HEK293 (cell line): ENCODE data around the gene POT1.

Experiments
- CTCF ChIA-PET: fragments of 350-600 bp; formaldehyde crosslinking; extraction: SDS; loops from one replicate; lab custom pipeline; 2021; ENCODE audit warnings: antibody characterized with exemption; lab: Yijun Ruan, JAX
- POLR2A ChIA-PET: fragments of 300-600 bp; formaldehyde crosslinking; extraction: SDS; loops from one replicate; lab custom pipeline; 2020; ENCODE audit warnings: antibody characterized with exemption, inconsistent platforms; lab: Yijun Ruan, JAX
- H3K27ac ChIP-seq: fragments of 200-500 bp; sonication (Bioruptor generic); 2 replicates; pipeline ENCODE4 v1.5.1; 2014; ENCODE audit warnings: low read depth, low read length, control low read depth, inconsistent platforms; ENCODE audit errors: extremely low read depth
- H3K36me3 ChIP-seq, 2 experiments: fragments of 200-500 bp in 1 of 2; sonication (Bioruptor generic) in 1 of 2; 1 replicate in 1 of 2; 2 replicates in 1 of 2; pipeline ENCODE4 v1.5.1; 2014 to 2017; ENCODE audit warnings: inconsistent platforms in 2 of 2, low read length in 2 of 2; ENCODE audit not compliant: control insufficient read depth in 2 of 2, insufficient read depth in 1 of 2
- H3K4me1 ChIP-seq: fragments of 200-500 bp; sonication (Bioruptor generic); 2 replicates; pipeline ENCODE4 v1.5.1; 2014; ENCODE audit warnings: mild to moderate bottlenecking, low read length, inconsistent platforms; ENCODE audit not compliant: control insufficient read depth, insufficient read depth
- H3K4me3 ChIP-seq: 2 replicates; pipeline ENCODE4 v1.5.1; 2011; ENCODE audit warnings: low read depth, mild to moderate bottlenecking, control low read depth, low read length, moderate library complexity
- H3K9me3 ChIP-seq: fragments of 200-500 bp; sonication (Bioruptor generic); 2 replicates; pipeline ENCODE4 v1.5.1; 2014; ENCODE audit warnings: low read depth, low read length, inconsistent platforms; ENCODE audit not compliant: control insufficient read depth, insufficient read depth
- HOXC10 ChIP-seq: sonication (generic); formaldehyde crosslinking; IDR thresholded peaks from 2 replicates; pipeline ENCODE4 v1.8.1; 2023; ENCODE audit warnings: mild to moderate bottlenecking, missing genetic modification reagents
- SCRT1 ChIP-seq: fragments of 450-650 bp; formaldehyde crosslinking; IDR thresholded peaks from 2 replicates; pipeline ENCODE4 v1.5.1; 2016; ENCODE audit warnings: missing biosample characterization, missing genetic modification characterization, borderline replicate concordance
- SETDB1 ChIP-seq: IDR thresholded peaks from one replicate; pipeline ENCODE4 v1.6.1; 2017; ENCODE audit warnings: mild to moderate bottlenecking, low read length, moderate library complexity, mixed read lengths; ENCODE audit not compliant: insufficient read length
- TRIM28 ChIP-seq: IDR thresholded peaks from 2 replicates; pipeline ENCODE4 v1.6.1; 2011; ENCODE audit warnings: low read length, control low read depth, borderline replicate concordance
- YY1 ChIP-seq: fragments of 450-650 bp; formaldehyde crosslinking; IDR thresholded peaks from 2 replicates; pipeline ENCODE4 v1.5.1; 2018; ENCODE audit warnings: missing biosample characterization, missing genetic modification characterization
- ZBTB20 ChIP-seq: fragments of 450-650 bp; formaldehyde crosslinking; IDR thresholded peaks from 2 replicates; pipeline ENCODE4 v1.5.1; 2016; ENCODE audit warnings: missing biosample characterization, missing genetic modification characterization
- ZNF157 ChIP-seq: fragments of 450-650 bp; formaldehyde crosslinking; IDR thresholded peaks from 2 replicates; pipeline ENCODE4 v1.5.1; 2016; ENCODE audit warnings: missing biosample characterization, missing genetic modification characterization
- ZNF23 ChIP-seq: fragments of 450-650 bp; formaldehyde crosslinking; IDR thresholded peaks from 2 replicates; pipeline ENCODE4 v1.5.1; 2016; ENCODE audit warnings: missing biosample characterization, missing genetic modification characterization, borderline replicate concordance
- ZNF335 ChIP-seq: fragments of 450-650 bp; formaldehyde crosslinking; conservative IDR thresholded peaks from 2 replicates; pipeline ENCODE4 v1.5.1; 2016; ENCODE audit warnings: missing biosample characterization, missing genetic modification characterization
- ZNF391 ChIP-seq: fragments of 450-650 bp; formaldehyde crosslinking; IDR thresholded peaks from 2 replicates; pipeline ENCODE4 v1.5.1; 2016; ENCODE audit warnings: low read depth, missing biosample characterization, missing genetic modification characterization, borderline replicate concordance
- ZNF521 ChIP-seq: fragments of 450-650 bp; formaldehyde crosslinking; IDR thresholded peaks from 2 replicates; pipeline ENCODE4 v1.5.1; 2017; ENCODE audit warnings: missing biosample characterization, mild to moderate bottlenecking, missing genetic modification characterization
- ZNF560 ChIP-seq: fragments of 450-650 bp; formaldehyde crosslinking; IDR thresholded peaks from 2 replicates; pipeline ENCODE4 v1.5.1; 2017; ENCODE audit warnings: missing biosample characterization, missing genetic modification characterization, borderline replicate concordance
- ZNF571 ChIP-seq: fragments of 450-650 bp; formaldehyde crosslinking; IDR thresholded peaks from 2 replicates; pipeline ENCODE4 v1.5.0; 2017; ENCODE audit warnings: missing biosample characterization, missing genetic modification characterization
- ZNF621 ChIP-seq: fragments of 450-650 bp; formaldehyde crosslinking; IDR thresholded peaks from 2 replicates; pipeline ENCODE4 v1.5.1; 2017; ENCODE audit warnings: missing biosample characterization, missing genetic modification characterization
- ZNF670 ChIP-seq: fragments of 450-650 bp; formaldehyde crosslinking; IDR thresholded peaks from 2 replicates; pipeline ENCODE4 v1.5.1; 2016; ENCODE audit warnings: missing biosample characterization, missing genetic modification characterization, low read depth
- ZNF76 ChIP-seq: fragments of 450-650 bp; formaldehyde crosslinking; IDR thresholded peaks from 2 replicates; pipeline ENCODE4; 2016; ENCODE audit warnings: low read depth, missing biosample characterization, missing genetic modification characterization, borderline replicate concordance
- ZSCAN16 ChIP-seq: fragments of 450-650 bp; formaldehyde crosslinking; IDR thresholded peaks from 2 replicates; pipeline ENCODE4 v1.5.1; 2016; ENCODE audit warnings: missing biosample characterization, missing genetic modification characterization
- TF ChIP-seq, protein P1 (sequence below): fragments of 450-650 bp; formaldehyde crosslinking; IDR thresholded peaks from 2 replicates; pipeline ENCODE4 v1.5.1; 2017; ENCODE audit warnings: missing biosample characterization, missing genetic modification characterization
- TF ChIP-seq, protein P2 (sequence below): fragments of 450-650 bp; formaldehyde crosslinking; IDR thresholded peaks from 2 replicates; pipeline ENCODE4 v1.5.1; 2017; ENCODE audit warnings: missing biosample characterization, missing genetic modification characterization
- TF ChIP-seq, protein P3 (sequence below): fragments of 450-650 bp; formaldehyde crosslinking; IDR thresholded peaks from 2 replicates; pipeline ENCODE4 v1.5.1; 2016; ENCODE audit warnings: missing biosample characterization, missing genetic modification characterization
- TF ChIP-seq, protein P4 (sequence below): fragments of 450-650 bp; formaldehyde crosslinking; IDR thresholded peaks from 2 replicates; pipeline ENCODE4 v1.5.1; 2016; ENCODE audit warnings: missing biosample characterization, missing genetic modification characterization, borderline replicate concordance
- TF ChIP-seq, protein P5 (sequence below): fragments of 450-650 bp; formaldehyde crosslinking; IDR thresholded peaks from 2 replicates; pipeline ENCODE4 v1.5.1; 2016; ENCODE audit warnings: missing biosample characterization, missing genetic modification characterization, low read depth
- TF ChIP-seq, protein P6 (sequence below): fragments of 450-650 bp; formaldehyde crosslinking; IDR thresholded peaks from 2 replicates; pipeline ENCODE4 v1.5.1; 2017; ENCODE audit warnings: missing biosample characterization, missing genetic modification characterization
- TF ChIP-seq, protein P7 (sequence below): fragments of 450-650 bp; formaldehyde crosslinking; IDR thresholded peaks from 2 replicates; pipeline ENCODE4 v1.5.1; 2016; ENCODE audit warnings: missing biosample characterization, missing genetic modification characterization

The POT1 gene

DNA sequence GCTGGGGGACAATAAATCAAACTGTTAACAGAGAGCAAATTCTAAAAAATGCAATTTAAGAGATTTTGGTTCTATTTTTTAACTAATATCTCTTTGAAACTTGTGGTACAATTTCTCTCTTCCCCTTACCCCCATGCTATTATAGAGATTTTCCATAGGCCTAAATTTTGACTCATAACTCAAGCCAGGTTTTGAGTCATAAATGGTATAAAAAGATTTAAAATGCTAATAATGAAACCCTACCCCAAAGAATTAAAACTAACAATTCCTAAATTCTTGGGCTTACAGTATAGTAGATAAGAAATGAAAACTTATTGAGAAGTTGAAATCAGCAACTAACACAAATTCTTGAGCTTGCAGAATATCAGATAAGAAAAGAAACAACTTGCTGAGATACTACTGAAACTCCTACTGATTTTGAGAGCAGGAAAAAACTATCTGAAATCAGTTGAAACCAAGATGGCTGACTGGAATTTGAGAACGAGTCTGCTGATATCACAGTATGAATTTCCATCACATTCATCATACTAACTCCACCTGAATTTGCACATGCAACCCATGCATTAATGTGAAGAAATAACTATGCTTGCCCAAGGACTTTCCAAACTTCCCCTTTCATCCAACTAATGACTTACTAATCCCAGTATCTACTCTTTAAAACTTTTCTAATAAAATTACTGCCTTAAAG lies 36.3 kb downstream of the POT1 start (continued):
- TF ChIP-seq, protein P1, sequence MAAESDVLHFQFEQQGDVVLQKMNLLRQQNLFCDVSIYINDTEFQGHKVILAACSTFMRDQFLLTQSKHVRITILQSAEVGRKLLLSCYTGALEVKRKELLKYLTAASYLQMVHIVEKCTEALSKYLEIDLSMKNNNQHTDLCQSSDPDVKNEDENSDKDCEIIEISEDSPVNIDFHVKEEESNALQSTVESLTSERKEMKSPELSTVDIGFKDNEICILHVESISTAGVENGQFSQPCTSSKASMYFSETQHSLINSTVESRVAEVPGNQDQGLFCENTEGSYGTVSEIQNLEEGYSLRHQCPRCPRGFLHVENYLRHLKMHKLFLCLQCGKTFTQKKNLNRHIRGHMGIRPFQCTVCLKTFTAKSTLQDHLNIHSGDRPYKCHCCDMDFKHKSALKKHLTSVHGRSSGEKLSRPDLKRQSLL (tag by site-specific recombination), result no peak
- TF ChIP-seq YY1 (no peak), ZNF23 (tag by site-specific recombination) (no peak)
- TF ChIP-seq, protein P2, sequence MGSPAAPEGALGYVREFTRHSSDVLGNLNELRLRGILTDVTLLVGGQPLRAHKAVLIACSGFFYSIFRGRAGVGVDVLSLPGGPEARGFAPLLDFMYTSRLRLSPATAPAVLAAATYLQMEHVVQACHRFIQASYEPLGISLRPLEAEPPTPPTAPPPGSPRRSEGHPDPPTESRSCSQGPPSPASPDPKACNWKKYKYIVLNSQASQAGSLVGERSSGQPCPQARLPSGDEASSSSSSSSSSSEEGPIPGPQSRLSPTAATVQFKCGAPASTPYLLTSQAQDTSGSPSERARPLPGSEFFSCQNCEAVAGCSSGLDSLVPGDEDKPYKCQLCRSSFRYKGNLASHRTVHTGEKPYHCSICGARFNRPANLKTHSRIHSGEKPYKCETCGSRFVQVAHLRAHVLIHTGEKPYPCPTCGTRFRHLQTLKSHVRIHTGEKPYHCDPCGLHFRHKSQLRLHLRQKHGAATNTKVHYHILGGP, result no peak
- TF ChIP-seq, all 188 proteins: peak for 0

DNA sequence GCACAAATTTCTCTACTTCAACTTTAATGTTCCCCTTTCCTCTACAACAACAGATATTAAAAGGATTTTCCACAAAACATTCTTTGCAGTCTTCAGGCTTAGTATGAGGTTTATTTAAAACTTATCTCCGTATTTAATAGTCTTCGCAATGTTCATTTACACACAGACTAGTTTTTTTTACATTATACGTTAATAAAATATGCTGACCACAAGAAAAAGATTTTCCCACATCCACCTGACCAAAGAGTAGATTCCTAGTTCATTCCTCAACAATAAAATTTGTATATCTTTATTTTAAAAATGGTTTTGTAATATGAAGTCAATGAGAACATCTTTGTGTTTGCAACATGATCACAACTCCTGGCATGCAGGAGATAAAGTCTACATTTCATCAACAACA lies 42.4 kb downstream of the POT1 start:
- peaks cover 5 to 17% of the 10 kb centered on the region in 2 experiments; a peak in 2 of 3 replicates for H3K36me3 ChIP-seq
- POLR2A ChIA-PET, result no interaction called here
- CTCF ChIA-PET, result no interaction called here

More for the DNA sequence above, 42.4 kb downstream of the POT1 start:
- no peaks in the 10 kb centered on the region for H3K4me1 ChIP-seq
- H3K27ac ChIP-seq, result no peak overlapping the region
- no peaks in the 10 kb centered on the region for H3K9me3 ChIP-seq
- H3K4me3 ChIP-seq, result no peak overlapping the region
- TF ChIP-seq ZNF157 (tag by site-specific recombination), result no peak
- no peak for TF ChIP-seq ZNF391 (tag by site-specific recombination)
- TF ChIP-seq, protein P3, sequence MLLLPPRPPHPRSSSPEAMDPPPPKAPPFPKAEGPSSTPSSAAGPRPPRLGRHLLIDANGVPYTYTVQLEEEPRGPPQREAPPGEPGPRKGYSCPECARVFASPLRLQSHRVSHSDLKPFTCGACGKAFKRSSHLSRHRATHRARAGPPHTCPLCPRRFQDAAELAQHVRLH, result no peak
- TF ChIP-seq HOXC10 (CRISPR knock-in tag), result no peak
- no peak for TF ChIP-seq SCRT1 (tag by site-specific recombination)
- TF ChIP-seq ZNF335, result no peak
- no peak for TF ChIP-seq ZBTB20 (tag by site-specific recombination)
- TF ChIP-seq, protein P4, sequence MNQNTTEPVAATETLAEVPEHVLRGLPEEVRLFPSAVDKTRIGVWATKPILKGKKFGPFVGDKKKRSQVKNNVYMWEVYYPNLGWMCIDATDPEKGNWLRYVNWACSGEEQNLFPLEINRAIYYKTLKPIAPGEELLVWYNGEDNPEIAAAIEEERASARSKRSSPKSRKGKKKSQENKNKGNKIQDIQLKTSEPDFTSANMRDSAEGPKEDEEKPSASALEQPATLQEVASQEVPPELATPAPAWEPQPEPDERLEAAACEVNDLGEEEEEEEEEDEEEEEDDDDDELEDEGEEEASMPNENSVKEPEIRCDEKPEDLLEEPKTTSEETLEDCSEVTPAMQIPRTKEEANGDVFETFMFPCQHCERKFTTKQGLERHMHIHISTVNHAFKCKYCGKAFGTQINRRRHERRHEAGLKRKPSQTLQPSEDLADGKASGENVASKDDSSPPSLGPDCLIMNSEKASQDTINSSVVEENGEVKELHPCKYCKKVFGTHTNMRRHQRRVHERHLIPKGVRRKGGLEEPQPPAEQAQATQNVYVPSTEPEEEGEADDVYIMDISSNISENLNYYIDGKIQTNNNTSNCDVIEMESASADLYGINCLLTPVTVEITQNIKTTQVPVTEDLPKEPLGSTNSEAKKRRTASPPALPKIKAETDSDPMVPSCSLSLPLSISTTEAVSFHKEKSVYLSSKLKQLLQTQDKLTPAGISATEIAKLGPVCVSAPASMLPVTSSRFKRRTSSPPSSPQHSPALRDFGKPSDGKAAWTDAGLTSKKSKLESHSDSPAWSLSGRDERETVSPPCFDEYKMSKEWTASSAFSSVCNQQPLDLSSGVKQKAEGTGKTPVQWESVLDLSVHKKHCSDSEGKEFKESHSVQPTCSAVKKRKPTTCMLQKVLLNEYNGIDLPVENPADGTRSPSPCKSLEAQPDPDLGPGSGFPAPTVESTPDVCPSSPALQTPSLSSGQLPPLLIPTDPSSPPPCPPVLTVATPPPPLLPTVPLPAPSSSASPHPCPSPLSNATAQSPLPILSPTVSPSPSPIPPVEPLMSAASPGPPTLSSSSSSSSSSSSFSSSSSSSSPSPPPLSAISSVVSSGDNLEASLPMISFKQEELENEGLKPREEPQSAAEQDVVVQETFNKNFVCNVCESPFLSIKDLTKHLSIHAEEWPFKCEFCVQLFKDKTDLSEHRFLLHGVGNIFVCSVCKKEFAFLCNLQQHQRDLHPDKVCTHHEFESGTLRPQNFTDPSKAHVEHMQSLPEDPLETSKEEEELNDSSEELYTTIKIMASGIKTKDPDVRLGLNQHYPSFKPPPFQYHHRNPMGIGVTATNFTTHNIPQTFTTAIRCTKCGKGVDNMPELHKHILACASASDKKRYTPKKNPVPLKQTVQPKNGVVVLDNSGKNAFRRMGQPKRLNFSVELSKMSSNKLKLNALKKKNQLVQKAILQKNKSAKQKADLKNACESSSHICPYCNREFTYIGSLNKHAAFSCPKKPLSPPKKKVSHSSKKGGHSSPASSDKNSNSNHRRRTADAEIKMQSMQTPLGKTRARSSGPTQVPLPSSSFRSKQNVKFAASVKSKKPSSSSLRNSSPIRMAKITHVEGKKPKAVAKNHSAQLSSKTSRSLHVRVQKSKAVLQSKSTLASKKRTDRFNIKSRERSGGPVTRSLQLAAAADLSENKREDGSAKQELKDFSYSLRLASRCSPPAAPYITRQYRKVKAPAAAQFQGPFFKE (tag by site-specific recombination), result no peak
- no peak for TF ChIP-seq ZNF560 (tag by site-specific recombination)
- no peak for TF ChIP-seq SETDB1
- no peak for TF ChIP-seq ZSCAN16 (tag by site-specific recombination)
- no peak for TF ChIP-seq ZNF670 (tag by site-specific recombination)
- no peak for TF ChIP-seq ZNF76 (tag by site-specific recombination)
- no peak for TF ChIP-seq ZNF621
- no peak for TF ChIP-seq TRIM28
- TF ChIP-seq, protein P5, sequence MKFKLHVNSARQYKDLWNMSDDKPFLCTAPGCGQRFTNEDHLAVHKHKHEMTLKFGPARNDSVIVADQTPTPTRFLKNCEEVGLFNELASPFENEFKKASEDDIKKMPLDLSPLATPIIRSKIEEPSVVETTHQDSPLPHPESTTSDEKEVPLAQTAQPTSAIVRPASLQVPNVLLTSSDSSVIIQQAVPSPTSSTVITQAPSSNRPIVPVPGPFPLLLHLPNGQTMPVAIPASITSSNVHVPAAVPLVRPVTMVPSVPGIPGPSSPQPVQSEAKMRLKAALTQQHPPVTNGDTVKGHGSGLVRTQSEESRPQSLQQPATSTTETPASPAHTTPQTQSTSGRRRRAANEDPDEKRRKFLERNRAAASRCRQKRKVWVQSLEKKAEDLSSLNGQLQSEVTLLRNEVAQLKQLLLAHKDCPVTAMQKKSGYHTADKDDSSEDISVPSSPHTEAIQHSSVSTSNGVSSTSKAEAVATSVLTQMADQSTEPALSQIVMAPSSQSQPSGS, result no peak
- TF ChIP-seq ZNF571, result no peak
- TF ChIP-seq, protein P6, sequence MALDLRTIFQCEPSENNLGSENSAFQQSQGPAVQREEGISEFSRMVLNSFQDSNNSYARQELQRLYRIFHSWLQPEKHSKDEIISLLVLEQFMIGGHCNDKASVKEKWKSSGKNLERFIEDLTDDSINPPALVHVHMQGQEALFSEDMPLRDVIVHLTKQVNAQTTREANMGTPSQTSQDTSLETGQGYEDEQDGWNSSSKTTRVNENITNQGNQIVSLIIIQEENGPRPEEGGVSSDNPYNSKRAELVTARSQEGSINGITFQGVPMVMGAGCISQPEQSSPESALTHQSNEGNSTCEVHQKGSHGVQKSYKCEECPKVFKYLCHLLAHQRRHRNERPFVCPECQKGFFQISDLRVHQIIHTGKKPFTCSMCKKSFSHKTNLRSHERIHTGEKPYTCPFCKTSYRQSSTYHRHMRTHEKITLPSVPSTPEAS, result no peak
- no peak for TF ChIP-seq ZNF521 (tag by site-specific recombination)
- TF ChIP-seq, protein P7, sequence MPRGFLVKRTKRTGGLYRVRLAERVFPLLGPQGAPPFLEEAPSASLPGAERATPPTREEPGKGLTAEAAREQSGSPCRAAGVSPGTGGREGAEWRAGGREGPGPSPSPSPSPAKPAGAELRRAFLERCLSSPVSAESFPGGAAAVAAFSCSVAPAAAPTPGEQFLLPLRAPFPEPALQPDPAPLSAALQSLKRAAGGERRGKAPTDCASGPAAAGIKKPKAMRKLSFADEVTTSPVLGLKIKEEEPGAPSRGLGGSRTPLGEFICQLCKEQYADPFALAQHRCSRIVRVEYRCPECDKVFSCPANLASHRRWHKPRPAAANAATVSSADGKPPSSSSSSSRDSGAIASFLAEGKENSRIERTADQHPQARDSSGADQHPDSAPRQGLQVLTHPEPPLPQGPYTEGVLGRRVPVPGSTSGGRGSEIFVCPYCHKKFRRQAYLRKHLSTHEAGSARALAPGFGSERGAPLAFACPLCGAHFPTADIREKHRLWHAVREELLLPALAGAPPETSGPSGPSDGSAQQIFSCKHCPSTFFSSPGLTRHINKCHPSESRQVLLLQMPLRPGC, result no peak
- TF ChIP-seq, all 188 proteins: peak for 0
